Vagina (tissue), 2 donors: ENCODE data around the gene GRIN2C. TPM values are rescaled to one million over a fixed set of nuclear protein-coding genes. Genes with fewer than 3 reads are reported as not detected.

ENCODE experiments used
- DNase-seq, 2 donors: peaks; one replicate each; pipeline ENCODE4 v3.0.0-alpha.2; 2017; ENCODE audit errors: extremely low spot score in 2 of 2
- H3K27ac ChIP-seq: fragments of 200-600 bp; sonication (generic); one replicate; pipeline ENCODE4 v1.5.1; 2019
- H3K27me3 ChIP-seq: fragments of 200-600 bp; sonication (generic); one replicate; pipeline ENCODE4 v1.5.1; 2019
- H3K36me3 ChIP-seq, 2 donors: fragments of 200-600 bp; sonication (generic); one replicate each; pipeline ENCODE4 v1.5.1; 2017 to 2019
- H3K4me1 ChIP-seq: fragments of 200-600 bp; sonication (generic); one replicate; pipeline ENCODE4 v1.5.1; 2019
- H3K4me3 ChIP-seq, 2 donors: fragments of 200-600 bp; sonication (generic); 1 replicate in 1 of 2; 2 replicates in 1 of 2; pipeline ENCODE4 v1.5.1; 2016 to 2019
- H3K9me3 ChIP-seq: fragments of 200-600 bp; sonication (generic); one replicate; pipeline ENCODE4 v1.5.1; 2019
- POLR2A ChIP-seq, 2 donors: fragments of 450-650 bp; IDR thresholded peaks; one replicate each; pipeline ENCODE4 v1.6.1; 2017; ENCODE audit warnings: antibody characterized with exemption in 2 of 2, mild to moderate bottlenecking in 2 of 2, moderate library complexity in 2 of 2
- POLR2AphosphoS5 ChIP-seq, 2 donors: sonication (generic); formaldehyde crosslinking; IDR thresholded peaks; one replicate each; pipeline ENCODE4 v1.9.0; 2017; ENCODE audit warnings: antibody characterized with exemption in 2 of 2, mild to moderate bottlenecking in 2 of 2, low read depth in 1 of 2; ENCODE audit not compliant: insufficient read depth in 1 of 2
- intact Hi-C: fragments of 100-400 bp; cut with DNase I; formaldehyde crosslinking; loops from one replicate; pipeline ENCODE4 v1.15.1; 2023
- total RNA-seq: library from RNA; depleted of rRNA; stranded (reverse); fragments of >200 nt; gene quantifications from one replicate; pipeline ENCODE4 v1.2.3, GENCODE V29; 2016
- TF ChIP-seq, protein P1 (sequence below), 3 experiments: fragments of 450-650 bp in 2 of 3; fragments of 200-600 bp in 1 of 3; sonication (generic) in 1 of 3; IDR thresholded peaks; one replicate each; pipeline ENCODE4 v1.5.1; 2017 to 2019; ENCODE audit warnings: antibody characterized with exemption in 3 of 3, mild to moderate bottlenecking in 2 of 3, moderate library complexity in 2 of 3

GRIN2C gene
- total RNA-seq, 1 donor from 2014 or later: not detected

DNA sequence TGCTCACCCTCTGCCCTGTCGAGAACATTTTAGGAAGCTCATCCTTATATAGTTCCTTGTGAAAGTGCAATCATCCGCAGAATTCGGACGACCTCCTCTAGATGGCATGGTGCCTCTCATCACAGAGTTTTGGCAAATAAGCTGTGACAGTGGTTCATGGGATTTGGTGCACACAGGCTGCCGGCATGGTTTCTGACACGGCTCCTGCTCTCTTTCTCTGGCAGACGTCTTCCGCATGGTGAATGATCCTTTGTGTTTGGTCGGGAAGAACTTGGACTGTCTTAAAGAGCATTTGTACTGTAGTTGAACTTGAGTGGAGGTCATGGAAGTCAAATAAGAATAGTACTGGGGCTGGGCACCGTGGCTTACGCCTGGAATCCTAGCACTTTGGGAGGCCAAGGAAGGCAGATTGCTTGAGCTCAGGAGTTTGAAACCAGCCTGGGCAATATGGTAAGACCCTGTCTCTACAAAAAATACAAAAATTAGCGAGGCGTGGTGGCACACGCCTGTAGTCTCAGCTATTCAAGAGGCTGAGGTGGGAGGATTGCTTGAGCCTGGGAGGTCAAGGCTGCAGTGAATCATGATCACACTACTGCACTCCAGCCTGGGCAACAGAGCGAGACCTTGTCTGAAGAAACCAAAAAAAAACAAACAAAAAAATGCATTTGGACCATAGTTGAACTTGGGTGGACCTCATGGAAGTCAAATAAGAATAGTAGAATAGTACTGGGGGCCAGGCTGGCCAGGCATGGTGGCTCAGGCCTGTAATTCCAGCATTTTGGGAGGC is 48.8 kb downstream of the GRIN2C start:
- intact Hi-C loops: no loop called here
- H3K9me3 ChIP-seq: no peaks in the 10 kb centered on the region
- H3K36me3 ChIP-seq: no peaks in the 10 kb centered on the region
- H3K27me3 ChIP-seq: no peaks in the 10 kb centered on the region
- no peak overlapping the region for H3K4me3 ChIP-seq
- no peak for DNase-seq
- TF ChIP-seq POLR2AphosphoS5 (IDR thresholded peaks at IDR 0.05; ENCODE audit: insufficient read depth in 1 of 2, low read depth in 1 of 2) (no peak), POLR2A (IDR thresholded peaks at IDR 0.05) (no peak)
- TF ChIP-seq, protein P1, sequence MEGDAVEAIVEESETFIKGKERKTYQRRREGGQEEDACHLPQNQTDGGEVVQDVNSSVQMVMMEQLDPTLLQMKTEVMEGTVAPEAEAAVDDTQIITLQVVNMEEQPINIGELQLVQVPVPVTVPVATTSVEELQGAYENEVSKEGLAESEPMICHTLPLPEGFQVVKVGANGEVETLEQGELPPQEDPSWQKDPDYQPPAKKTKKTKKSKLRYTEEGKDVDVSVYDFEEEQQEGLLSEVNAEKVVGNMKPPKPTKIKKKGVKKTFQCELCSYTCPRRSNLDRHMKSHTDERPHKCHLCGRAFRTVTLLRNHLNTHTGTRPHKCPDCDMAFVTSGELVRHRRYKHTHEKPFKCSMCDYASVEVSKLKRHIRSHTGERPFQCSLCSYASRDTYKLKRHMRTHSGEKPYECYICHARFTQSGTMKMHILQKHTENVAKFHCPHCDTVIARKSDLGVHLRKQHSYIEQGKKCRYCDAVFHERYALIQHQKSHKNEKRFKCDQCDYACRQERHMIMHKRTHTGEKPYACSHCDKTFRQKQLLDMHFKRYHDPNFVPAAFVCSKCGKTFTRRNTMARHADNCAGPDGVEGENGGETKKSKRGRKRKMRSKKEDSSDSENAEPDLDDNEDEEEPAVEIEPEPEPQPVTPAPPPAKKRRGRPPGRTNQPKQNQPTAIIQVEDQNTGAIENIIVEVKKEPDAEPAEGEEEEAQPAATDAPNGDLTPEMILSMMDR (IDR thresholded peaks at IDR 0.05): no peak
- no peak overlapping the region for H3K27ac ChIP-seq
- no peaks in the 10 kb centered on the region for H3K4me1 ChIP-seq

DNA sequence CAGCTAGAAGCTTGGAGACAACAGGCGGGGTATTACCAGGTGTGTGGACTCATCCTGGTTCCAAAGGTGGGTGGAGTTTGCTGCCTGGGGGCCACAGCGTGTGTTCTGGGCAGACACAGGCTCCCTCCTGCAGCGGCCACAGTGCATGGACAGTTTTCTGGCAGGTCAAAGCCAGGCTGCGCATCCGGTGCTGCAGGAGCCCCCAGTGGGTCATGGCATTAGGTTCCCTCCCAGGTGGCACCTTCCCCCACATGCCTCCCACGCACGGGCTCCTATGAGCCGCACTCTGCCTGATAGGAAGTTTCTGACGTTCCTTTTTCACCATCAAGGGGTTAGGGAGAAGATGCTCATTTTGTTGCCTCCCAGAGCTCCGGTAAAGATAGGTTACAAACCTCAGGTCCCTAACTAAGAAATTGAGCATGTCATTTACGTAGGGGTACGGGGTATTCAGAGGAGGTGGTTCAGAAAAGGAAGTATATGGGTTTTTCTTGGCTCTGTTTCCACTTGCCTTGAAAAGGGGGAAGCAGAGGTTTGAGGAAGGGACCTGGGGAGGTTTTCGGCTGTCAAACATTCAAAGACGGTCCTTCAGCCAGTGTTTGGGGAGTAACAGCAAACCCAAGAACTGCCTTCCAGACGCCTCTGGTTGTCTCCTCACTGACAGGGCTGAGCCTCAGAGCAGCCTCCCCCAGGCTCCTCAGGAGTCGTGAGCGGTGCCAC is 50.8 kb downstream of the GRIN2C start:
- TF ChIP-seq POLR2A (IDR thresholded peaks at IDR 0.05): no peak
- TF ChIP-seq, protein P1 (IDR thresholded peaks at IDR 0.05): no peak
- TF ChIP-seq POLR2AphosphoS5 (IDR thresholded peaks at IDR 0.05; ENCODE audit: insufficient read depth in 1 of 2, low read depth in 1 of 2): no peak
- no peak for DNase-seq
- Histone ChIP-seq H3K4me1 (no peaks in the 10 kb centered on the region), H3K27ac (no peak overlapping the region), H3K36me3 (no peaks in the 10 kb centered on the region), H3K27me3 (no peaks in the 10 kb centered on the region), H3K9me3 (no peaks in the 10 kb centered on the region), H3K4me3 (no peak overlapping the region)
- intact Hi-C loops: no loop called here

DNA sequence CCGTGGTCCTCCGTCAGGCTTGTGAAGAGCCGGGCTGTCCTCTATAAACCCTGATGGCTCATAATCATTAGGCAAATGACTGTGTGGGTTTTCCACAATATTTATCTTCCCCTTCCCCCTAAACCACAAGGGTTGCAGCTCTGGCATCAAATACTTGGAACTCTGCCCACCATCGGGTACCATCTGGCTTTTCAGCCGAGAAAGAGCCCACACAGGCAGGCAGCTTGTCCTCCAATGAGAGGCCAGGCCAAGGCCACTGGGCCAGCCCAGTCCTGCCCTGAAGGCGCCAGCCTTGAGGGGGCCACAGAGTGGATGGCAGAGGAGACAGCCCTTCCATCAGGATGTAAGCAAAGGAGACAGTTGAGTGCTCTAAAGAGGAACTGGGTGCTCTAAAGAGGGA is 51.8 kb downstream of the GRIN2C start:
- DNase-seq: no peak
- Histone ChIP-seq H3K36me3 (no peaks in the 10 kb centered on the region), H3K4me1 (no peaks in the 10 kb centered on the region), H3K9me3 (no peaks in the 10 kb centered on the region), H3K27me3 (no peaks in the 10 kb centered on the region), H3K27ac (no peak overlapping the region), H3K4me3 (no peak overlapping the region)
- TF ChIP-seq, protein P1 (IDR thresholded peaks at IDR 0.05): no peak
- TF ChIP-seq POLR2A (IDR thresholded peaks at IDR 0.05) (no peak), POLR2AphosphoS5 (IDR thresholded peaks at IDR 0.05; ENCODE audit: insufficient read depth in 1 of 2, low read depth in 1 of 2) (no peak)
- intact Hi-C loops: no loop called here

DNA sequence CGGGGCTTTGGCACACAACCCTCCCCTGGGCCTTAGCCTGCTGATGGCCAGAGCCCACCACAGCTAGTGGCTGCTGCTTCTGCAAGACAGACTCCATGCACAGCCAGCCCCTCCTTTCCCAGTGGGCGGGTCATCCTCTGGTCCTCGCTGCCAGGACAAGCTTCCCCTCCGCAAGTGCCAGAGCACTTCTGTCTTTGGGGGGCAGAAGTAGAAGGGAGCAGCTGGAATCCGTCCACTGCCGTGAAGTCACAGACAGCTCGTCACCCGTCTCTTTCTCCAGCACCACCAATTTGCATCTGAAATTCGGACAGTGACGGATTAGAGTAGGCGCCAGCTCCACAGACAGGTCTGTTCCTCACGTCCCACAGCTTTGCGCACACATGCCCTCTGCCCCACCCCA is 52.2 kb downstream of the GRIN2C start:
- Histone ChIP-seq H3K27ac (no peak overlapping the region), H3K27me3 (no peaks in the 10 kb centered on the region), H3K4me1 (no peaks in the 10 kb centered on the region), H3K4me3 (no peak overlapping the region), H3K36me3 (no peaks in the 10 kb centered on the region), H3K9me3 (no peaks in the 10 kb centered on the region)
- no peak for TF ChIP-seq POLR2AphosphoS5 (IDR thresholded peaks at IDR 0.05; ENCODE audit: insufficient read depth in 1 of 2, low read depth in 1 of 2)
- TF ChIP-seq, protein P1 (IDR thresholded peaks at IDR 0.05): no peak
- TF ChIP-seq POLR2A (IDR thresholded peaks at IDR 0.05): no peak
- intact Hi-C loops: no loop called here
- no peak for DNase-seq

DNA sequence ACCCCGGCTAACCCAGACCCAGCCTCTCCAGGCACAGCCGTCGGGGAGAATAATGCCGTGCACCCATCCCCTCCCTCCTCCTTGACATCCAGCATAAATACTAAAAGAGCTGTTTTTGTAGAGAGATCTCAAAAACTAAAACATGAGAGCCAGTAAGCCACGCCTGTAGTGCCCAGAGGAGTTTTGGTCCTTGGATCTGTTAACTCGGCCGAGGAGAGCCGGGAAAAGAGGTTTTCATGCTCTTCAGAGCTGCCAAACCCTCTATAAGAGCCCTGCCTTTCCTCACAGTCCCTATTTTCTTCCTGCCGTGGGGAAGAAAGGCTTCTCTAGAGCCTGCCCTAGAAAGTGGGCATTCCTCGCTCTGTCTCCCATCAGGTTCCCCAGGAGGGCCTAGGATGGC is 53.4 kb downstream of the GRIN2C start:
- H3K36me3 ChIP-seq: peaks cover 0 to 5% of the 10 kb centered on the region in 2 donors

More for the DNA sequence above, 53.4 kb downstream of the GRIN2C start:
- H3K27me3 ChIP-seq: no peaks in the 10 kb centered on the region
- no peak overlapping the region for H3K4me3 ChIP-seq
- intact Hi-C loops: no loop called here
- H3K9me3 ChIP-seq: no peaks in the 10 kb centered on the region
- TF ChIP-seq POLR2A (IDR thresholded peaks at IDR 0.05) (no peak), POLR2AphosphoS5 (IDR thresholded peaks at IDR 0.05; ENCODE audit: insufficient read depth in 1 of 2, low read depth in 1 of 2) (no peak)
- TF ChIP-seq, protein P1 (IDR thresholded peaks at IDR 0.05): no peak
- no peaks in the 10 kb centered on the region for H3K4me1 ChIP-seq
- no peak for DNase-seq
- no peak overlapping the region for H3K27ac ChIP-seq
